ENCODE measurements around the gene SMPD3. TPM values are rescaled to one million over a fixed set of nuclear protein-coding genes. Genes with fewer than 3 reads are reported as not detected.

Gene SMPD3
- total and polyA plus RNA-seq, 2 of the 8 experiments (the other 6 are each of a cell fraction or from before 2014, with no cell fraction given), result 0.39 to 1.3 TPM

GRCh38 chr16:68396481-68396880, 51.8 kb downstream of the SMPD3 start:
- H3K27me3 ChIP-seq (replicated peaks in 1 of 4; ENCODE audit: control insufficient read depth in 3 of 4, extremely low read depth in 1 of 4, insufficient read depth in 3 of 4, low read length in 3 of 4), result no peaks in the 10 kb centered on the region
- H3K36me3 ChIP-seq (ENCODE audit: control insufficient read depth in 2 of 4, insufficient read depth in 4 of 4, low read length in 3 of 4), result no peaks in the 10 kb centered on the region
- H3K27ac ChIP-seq (ENCODE audit: low read depth, low read length), result no peak overlapping the region
- no peak overlapping the region for H2BK15ac ChIP-seq (ENCODE audit: low read length)
- H3K23me2 ChIP-seq (ENCODE audit: low read depth, low read length), result no peaks in the 10 kb centered on the region
- H2AFZ ChIP-seq (ENCODE audit: low read length), result no peak overlapping the region
- ChIA-PET CTCF (ENCODE audit: partially characterized antibody) (interaction anchor here (1.2 to 7.1 kb wide), 8 partner anchors 10 to 114 kb away, joined by 3 to 55 read pairs (median 11); no protein-coding TSS in a partner anchor), POLR2A (ENCODE audit: partially characterized antibody) (interaction anchor here (0.5 to 1.4 kb wide), 3 partner anchors 9 to 560 kb away, joined by 3 to 4 read pairs (median 3); no protein-coding TSS in a partner anchor)
- H4K8ac ChIP-seq (ENCODE audit: extremely low read depth, insufficient read depth, low read length), result no peak overlapping the region
- H2BK120ac ChIP-seq (replicated peaks; ENCODE audit: low read depth, low read length), result no peak overlapping the region
- no peak overlapping the region for H4K5ac ChIP-seq (ENCODE audit: insufficient read length, low read depth, low read length)
- H2AK5ac ChIP-seq (ENCODE audit: low read depth, low read length), result 0 out of 2 replicates have a peak overlapping the region, but pooled peaks have one; percentile 70
- no peaks in the 10 kb centered on the region for H3K79me1 ChIP-seq (ENCODE audit: low read depth, low read length)
- no peak for DNase-seq (ENCODE audit: low read depth in 1 of 2, low spot score in 2 of 2)
- H3K56ac ChIP-seq (replicated peaks; ENCODE audit: insufficient read length, low read depth, low read length), result no peak overlapping the region
- H3K4ac ChIP-seq (replicated peaks; ENCODE audit: insufficient read length, low read depth, low read length), result no peak overlapping the region
- no peak overlapping the region for H3K14ac ChIP-seq (ENCODE audit: insufficient read length)
- peak overlapping the region; percentile 99; the same call in 1 of the 2 replicates for H2BK20ac ChIP-seq (ENCODE audit: low read length)
- H3K4me1 ChIP-seq (replicated peaks in 1 of 4; ENCODE audit: control insufficient read depth in 3 of 4, insufficient read depth in 4 of 4, low read length in 3 of 4), result peaks cover 0 to 11% (median 2%) of the 10 kb centered on the region in 4 experiments; a peak in 5 of 7 replicates
- H3K4me3 ChIP-seq (ENCODE audit: extremely low read depth in 1 of 4, insufficient read depth in 2 of 4, low read depth in 3 of 4, low read length in 4 of 4), result no peak overlapping the region
- WGBS, 2 experiments (ENCODE audit: extremely low coverage in 1 of 2, insufficient coverage in 1 of 2, insufficient read length in 1 of 2, insufficient replicate concordance in 2 of 2, low coverage in 1 of 2, low lambda C conversion rate in 2 of 2, missing lambda C conversion rate in 1 of 2), result 84% methylated on average over 6 of the region's 6 CpGs; no CpG with 5 or more reads in 1 of the 2 experiments
- no peak for TF ChIP-seq CBX8 (IDR thresholded peaks at IDR 0.05; ENCODE audit: borderline replicate concordance, low read depth, low read length)
- TF ChIP-seq, protein P1, sequence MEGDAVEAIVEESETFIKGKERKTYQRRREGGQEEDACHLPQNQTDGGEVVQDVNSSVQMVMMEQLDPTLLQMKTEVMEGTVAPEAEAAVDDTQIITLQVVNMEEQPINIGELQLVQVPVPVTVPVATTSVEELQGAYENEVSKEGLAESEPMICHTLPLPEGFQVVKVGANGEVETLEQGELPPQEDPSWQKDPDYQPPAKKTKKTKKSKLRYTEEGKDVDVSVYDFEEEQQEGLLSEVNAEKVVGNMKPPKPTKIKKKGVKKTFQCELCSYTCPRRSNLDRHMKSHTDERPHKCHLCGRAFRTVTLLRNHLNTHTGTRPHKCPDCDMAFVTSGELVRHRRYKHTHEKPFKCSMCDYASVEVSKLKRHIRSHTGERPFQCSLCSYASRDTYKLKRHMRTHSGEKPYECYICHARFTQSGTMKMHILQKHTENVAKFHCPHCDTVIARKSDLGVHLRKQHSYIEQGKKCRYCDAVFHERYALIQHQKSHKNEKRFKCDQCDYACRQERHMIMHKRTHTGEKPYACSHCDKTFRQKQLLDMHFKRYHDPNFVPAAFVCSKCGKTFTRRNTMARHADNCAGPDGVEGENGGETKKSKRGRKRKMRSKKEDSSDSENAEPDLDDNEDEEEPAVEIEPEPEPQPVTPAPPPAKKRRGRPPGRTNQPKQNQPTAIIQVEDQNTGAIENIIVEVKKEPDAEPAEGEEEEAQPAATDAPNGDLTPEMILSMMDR (IDR thresholded peaks at IDR 0.05; ENCODE audit: control extremely low read depth in 1 of 3, insufficient read depth in 1 of 3, low read depth in 1 of 3, low read length in 3 of 3), result peak in 2 of 3 experiments; percentile 2 to 13; a peak in 1 of 4 replicates
- H2BK12ac ChIP-seq (ENCODE audit: low read depth, low read length), result peak overlapping the region; percentile 92; the same call in 1 of the 2 replicates
- H3K9ac ChIP-seq (replicated peaks in 1 of 4; ENCODE audit: extremely low read depth in 1 of 4, low read depth in 3 of 4, low read length in 3 of 4), result no peak overlapping the region
- H3K23ac ChIP-seq (ENCODE audit: insufficient read length), result no peak overlapping the region
- H3K79me2 ChIP-seq (ENCODE audit: control insufficient read depth in 1 of 2, insufficient read depth in 2 of 2, low read length in 2 of 2), result no peaks in the 10 kb centered on the region
- FAIRE-seq, result no peak
- no peaks in the 10 kb centered on the region for H4K20me1 ChIP-seq (replicated peaks in 1 of 2; ENCODE audit: control insufficient read depth in 1 of 2, insufficient read depth in 2 of 2, low read length in 2 of 2)
- no peak overlapping the region for H3K4me2 ChIP-seq (ENCODE audit: insufficient read depth in 1 of 2, low read depth in 2 of 2, low read length in 2 of 2)
- no peaks in the 10 kb centered on the region for H3K9me3 ChIP-seq (ENCODE audit: insufficient read depth in 2 of 2, low read depth in 1 of 2, low read length in 1 of 2)
- peak overlapping the region; percentile 32 for H4K91ac ChIP-seq (replicated peaks; ENCODE audit: insufficient read length, low read length)
- H3K18ac ChIP-seq (ENCODE audit: extremely low read depth, low read length), result no peak overlapping the region; the same call in 1 of the 2 replicates
- peak overlapping the region; percentile 71; the same call in 1 of the 2 replicates for H2BK5ac ChIP-seq (ENCODE audit: low read depth, low read length)
